Measurements from ENCODE around the gene FHIT.

The FHIT gene

GRCh38 chr3:59913645-59914044 is 1337.6 kb downstream of the FHIT start:
- H3K4me1 Mint-ChIP-seq: peaks cover 11% of the 10 kb centered on the region

DNA sequence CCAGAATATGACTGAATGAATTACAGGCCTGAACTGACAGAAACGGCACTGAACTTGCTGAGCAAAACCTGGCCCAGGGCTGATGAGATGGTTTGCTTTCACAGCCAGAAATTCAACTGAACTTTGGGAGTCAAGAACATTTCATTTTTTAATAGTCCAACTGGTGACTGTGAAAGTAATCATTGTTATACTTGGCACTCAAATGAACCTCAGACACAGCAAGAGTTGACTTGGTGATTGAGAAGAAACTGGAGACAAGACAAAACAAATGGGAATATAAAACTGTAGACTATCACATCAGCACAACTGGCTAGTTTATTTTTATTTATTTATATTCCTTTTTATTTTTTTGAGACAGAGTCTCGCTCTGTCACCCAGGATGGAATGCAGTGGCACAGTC is 1342.6 kb downstream of the FHIT start:
- Mint-ChIP-seq H3K4me3 (no peak overlapping the region), H3K27me3 (no peaks in the 10 kb centered on the region), H3K9me3 (no peaks in the 10 kb centered on the region), H3K27ac (no peak overlapping the region), H3K4me1 (no peaks in the 10 kb centered on the region), H3K36me3 (ENCODE audit: low read depth) (no peaks in the 10 kb centered on the region)
- no peak for DNase-seq
- ATAC-seq: no peak

More at GRCh38 chr3:59913645-59914044, 1337.6 kb downstream of the FHIT start:
- Mint-ChIP-seq H3K4me3 (no peak overlapping the region), H3K36me3 (ENCODE audit: low read depth) (peaks cover 2% of the 10 kb centered on the region), H3K27ac (no peak overlapping the region), H3K9me3 (peaks cover 3% of the 10 kb centered on the region), H3K27me3 (no peaks in the 10 kb centered on the region)
- ATAC-seq: no peak
- DNase-seq: no peak

DNA sequence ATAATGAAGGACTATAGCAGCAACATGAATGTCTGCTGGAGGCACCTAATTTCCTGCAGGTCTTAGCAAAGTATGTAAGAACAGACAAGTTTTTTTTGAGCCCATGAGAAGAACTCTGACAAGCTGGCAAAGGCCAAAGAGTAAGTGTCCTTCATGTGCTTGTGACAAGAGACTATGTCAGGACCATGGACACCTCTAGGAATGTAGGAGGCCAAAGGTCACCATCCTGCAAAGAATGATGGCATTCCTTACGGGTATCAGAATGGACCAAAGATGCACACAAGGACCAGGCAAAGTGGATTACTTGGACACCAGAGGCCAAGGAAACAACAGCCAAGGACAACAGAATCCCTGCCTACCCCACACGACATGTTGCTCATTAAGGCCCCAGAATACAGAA is 1343.0 kb downstream of the FHIT start:
- Mint-ChIP-seq H3K4me1 (no peaks in the 10 kb centered on the region), H3K27ac (no peak overlapping the region), H3K36me3 (ENCODE audit: low read depth) (no peaks in the 10 kb centered on the region), H3K4me3 (no peak overlapping the region), H3K9me3 (no peaks in the 10 kb centered on the region), H3K27me3 (no peaks in the 10 kb centered on the region)
- no peak for DNase-seq
- no peak for ATAC-seq

- no peaks in the 10 kb centered on the region for H3K9me3 Mint-ChIP-seq
- H3K27me3 Mint-ChIP-seq: no peaks in the 10 kb centered on the region
- DNase-seq (no peak), ATAC-seq (no peak)
- no peaks in the 10 kb centered on the region for H3K4me1 Mint-ChIP-seq
- no peak overlapping the region for H3K4me3 Mint-ChIP-seq
- peaks cover 3% of the 10 kb centered on the region for H3K36me3 Mint-ChIP-seq (ENCODE audit: low read depth)
- H3K27ac Mint-ChIP-seq: no peak overlapping the region
These were observed 1347.0 kb downstream of the FHIT start for GRCh38 chr3:59904296-59904695.

- ATAC-seq: no peak
- no peak for DNase-seq
- Mint-ChIP-seq H3K4me3 (no peak overlapping the region), H3K36me3 (ENCODE audit: low read depth) (peaks cover 3% of the 10 kb centered on the region), H3K27me3 (no peaks in the 10 kb centered on the region), H3K4me1 (peaks cover 9% of the 10 kb centered on the region), H3K9me3 (no peaks in the 10 kb centered on the region), H3K27ac (no peak overlapping the region)
These were observed 1352.2 kb downstream of the FHIT start for GRCh38 chr3:59899061-59899460.

DNA sequence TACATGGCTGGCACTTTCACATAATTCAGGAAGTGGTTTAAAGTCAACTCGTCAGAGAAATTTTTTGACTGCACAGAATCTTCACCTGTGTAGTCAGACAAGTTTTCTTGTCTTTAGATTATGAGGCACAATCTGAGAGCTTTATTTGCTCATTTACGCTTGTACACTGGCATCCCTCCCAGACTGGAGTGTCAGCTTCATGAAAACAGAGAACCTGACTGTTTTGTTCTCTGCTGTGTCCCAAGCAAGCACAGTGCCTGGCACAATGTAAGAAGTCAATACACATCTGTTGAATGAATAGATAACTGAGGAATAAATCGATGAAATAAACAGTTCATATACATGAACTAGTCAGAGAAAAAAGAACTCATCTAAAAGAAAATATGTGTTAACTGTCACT is 1355.3 kb downstream of the FHIT start:
- ATAC-seq: no peak

GRCh38 chr3:59894425-59895121 is 1356.7 kb downstream of the FHIT start:
- H3K27me3 Mint-ChIP-seq: no peaks in the 10 kb centered on the region
- H3K4me3 Mint-ChIP-seq: no peak overlapping the region
- H3K27ac Mint-ChIP-seq: no peak overlapping the region
- peaks cover 9% of the 10 kb centered on the region for H3K4me1 Mint-ChIP-seq
- DNase-seq (no peak), ATAC-seq (no peak)
- no peaks in the 10 kb centered on the region for H3K9me3 Mint-ChIP-seq
- H3K36me3 Mint-ChIP-seq (ENCODE audit: low read depth): no peaks in the 10 kb centered on the region

More for the DNA sequence above, 1355.3 kb downstream of the FHIT start:
- Mint-ChIP-seq H3K36me3 (ENCODE audit: low read depth) (no peaks in the 10 kb centered on the region), H3K4me3 (no peak overlapping the region), H3K9me3 (no peaks in the 10 kb centered on the region), H3K27ac (no peak overlapping the region), H3K4me1 (peaks cover 9% of the 10 kb centered on the region), H3K27me3 (no peaks in the 10 kb centered on the region)
- DNase-seq: no peak

GRCh38 chr3:59890639-59891038 is 1360.6 kb downstream of the FHIT start:
- Mint-ChIP-seq H3K4me3 (no peak overlapping the region), H3K27ac (no peak overlapping the region), H3K9me3 (no peaks in the 10 kb centered on the region), H3K4me1 (peaks cover 9% of the 10 kb centered on the region), H3K36me3 (ENCODE audit: low read depth) (no peaks in the 10 kb centered on the region), H3K27me3 (no peaks in the 10 kb centered on the region)
- ATAC-seq: no peak
- DNase-seq: no peak

DNA sequence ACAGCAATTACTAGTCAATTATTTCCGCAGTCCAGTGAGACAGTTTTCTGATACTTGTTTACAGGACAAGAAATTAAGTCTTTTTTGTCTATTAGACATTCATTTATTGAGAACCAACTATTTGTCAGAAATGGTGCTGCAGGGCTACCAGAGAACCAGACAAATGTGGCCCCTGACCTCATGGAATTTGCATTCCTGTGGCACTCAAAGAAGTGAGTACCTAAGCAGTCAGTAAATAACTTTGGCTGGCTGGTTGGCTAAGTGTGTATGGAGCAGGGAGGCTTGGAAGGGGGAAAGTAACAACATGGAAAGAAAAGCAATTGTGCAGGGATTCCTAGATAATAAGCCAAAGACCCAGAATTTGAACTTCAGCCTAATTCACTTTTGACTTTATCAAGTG is 1364.5 kb downstream of the FHIT start:
- Mint-ChIP-seq H3K4me3 (no peak overlapping the region), H3K27ac (no peak overlapping the region), H3K27me3 (no peaks in the 10 kb centered on the region), H3K4me1 (peaks cover 19% of the 10 kb centered on the region), H3K9me3 (peaks cover 5% of the 10 kb centered on the region), H3K36me3 (ENCODE audit: low read depth) (no peaks in the 10 kb centered on the region)
- no peak for ATAC-seq
- no peak for DNase-seq

GRCh38 chr3:59885899-59886400 is 1365.3 kb downstream of the FHIT start:
- H3K4me1 Mint-ChIP-seq: peaks cover 21% of the 10 kb centered on the region

DNA sequence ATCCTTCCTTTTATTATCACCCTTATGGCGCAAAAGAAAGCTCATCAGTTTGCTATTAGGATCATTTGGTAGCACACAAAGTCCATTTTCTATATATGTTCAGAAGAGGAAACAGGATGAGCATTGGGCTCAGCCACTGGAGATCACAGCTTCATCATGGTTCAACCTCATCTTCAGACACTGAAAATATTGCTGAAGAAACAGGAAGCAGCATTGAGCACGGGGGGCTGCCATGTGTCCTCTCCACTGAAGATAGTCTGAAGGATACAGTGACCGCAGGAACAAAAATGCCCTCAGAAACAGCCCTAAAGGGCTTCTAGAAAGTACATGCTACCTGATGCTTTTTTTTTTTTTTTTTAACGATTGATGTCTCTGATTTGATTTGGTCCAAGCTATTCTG is 1366.2 kb downstream of the FHIT start:
- DNase-seq (no peak), ATAC-seq (no peak)
- Mint-ChIP-seq H3K36me3 (ENCODE audit: low read depth) (no peaks in the 10 kb centered on the region), H3K9me3 (peaks cover 5% of the 10 kb centered on the region), H3K27me3 (no peaks in the 10 kb centered on the region), H3K4me3 (no peak overlapping the region), H3K4me1 (peaks cover 24% of the 10 kb centered on the region), H3K27ac (peak overlapping the region; percentile 29)

More at GRCh38 chr3:59885899-59886400, 1365.3 kb downstream of the FHIT start:
- no peak for ATAC-seq
- no peak for DNase-seq
- no peaks in the 10 kb centered on the region for H3K36me3 Mint-ChIP-seq (ENCODE audit: low read depth)
- H3K4me3 Mint-ChIP-seq: no peak overlapping the region
- peaks cover 5% of the 10 kb centered on the region for H3K9me3 Mint-ChIP-seq
- H3K27me3 Mint-ChIP-seq: no peaks in the 10 kb centered on the region
- no peak overlapping the region for H3K27ac Mint-ChIP-seq

DNA sequence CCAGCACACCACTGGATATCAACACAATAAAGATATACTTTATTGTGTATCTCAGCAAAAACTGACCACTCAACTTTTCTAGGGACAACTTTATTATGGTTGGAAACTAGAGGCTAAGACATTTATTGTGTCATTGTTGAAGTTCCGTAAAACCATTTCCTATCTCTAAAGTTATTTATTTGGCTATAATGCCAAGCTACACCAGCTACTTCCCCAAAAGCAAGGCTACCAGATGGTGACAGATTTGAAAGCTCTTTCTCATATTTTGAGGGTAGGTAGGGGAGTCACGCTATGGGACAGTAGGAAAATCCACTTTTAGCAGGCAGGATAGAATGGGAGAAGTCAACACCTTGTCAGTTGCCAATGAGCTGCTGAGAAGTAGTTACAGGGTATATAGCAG is 1366.8 kb downstream of the FHIT start:
- no peaks in the 10 kb centered on the region for H3K36me3 Mint-ChIP-seq (ENCODE audit: low read depth)
- no peak overlapping the region for H3K4me3 Mint-ChIP-seq
- H3K9me3 Mint-ChIP-seq: peaks cover 5% of the 10 kb centered on the region
- no peaks in the 10 kb centered on the region for H3K27me3 Mint-ChIP-seq
- peaks cover 24% of the 10 kb centered on the region for H3K4me1 Mint-ChIP-seq
- DNase-seq (no peak), ATAC-seq (no peak)
- no peak overlapping the region for H3K27ac Mint-ChIP-seq

GRCh38 chr3:59882746-59883145 is 1368.5 kb downstream of the FHIT start:
- Mint-ChIP-seq H3K9me3 (peaks cover 5% of the 10 kb centered on the region), H3K4me1 (peaks cover 34% of the 10 kb centered on the region), H3K27ac (no peak overlapping the region), H3K36me3 (ENCODE audit: low read depth) (no peaks in the 10 kb centered on the region), H3K4me3 (no peak overlapping the region), H3K27me3 (no peaks in the 10 kb centered on the region)
- ATAC-seq (no peak), DNase-seq (no peak)

DNA sequence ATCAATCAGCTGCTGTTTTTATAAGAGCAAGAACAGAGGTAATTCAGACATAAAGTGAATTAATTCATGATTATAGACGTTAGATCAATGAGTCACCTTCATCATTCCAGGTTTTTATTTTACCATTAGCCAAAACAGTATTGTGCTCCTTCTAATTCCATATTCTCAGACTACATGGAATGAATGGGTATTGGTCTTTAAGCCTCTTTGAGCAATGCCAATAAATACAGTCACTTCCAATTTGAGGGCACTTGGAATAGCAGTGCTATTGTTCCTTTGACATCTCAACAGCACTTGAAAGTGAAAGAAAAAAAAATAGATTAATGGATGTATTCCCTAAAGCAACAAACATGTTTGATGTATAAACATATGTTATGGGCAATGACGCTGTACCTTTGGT is 1370.5 kb downstream of the FHIT start:
- H3K4me1 Mint-ChIP-seq: peaks cover 29% of the 10 kb centered on the region
- H3K9me3 Mint-ChIP-seq: peaks cover 5% of the 10 kb centered on the region
- H3K36me3 Mint-ChIP-seq (ENCODE audit: low read depth): no peaks in the 10 kb centered on the region
- DNase-seq (no peak), ATAC-seq (no peak)
- H3K27ac Mint-ChIP-seq: no peak overlapping the region
- no peak overlapping the region for H3K4me3 Mint-ChIP-seq
- H3K27me3 Mint-ChIP-seq: no peaks in the 10 kb centered on the region

DNA sequence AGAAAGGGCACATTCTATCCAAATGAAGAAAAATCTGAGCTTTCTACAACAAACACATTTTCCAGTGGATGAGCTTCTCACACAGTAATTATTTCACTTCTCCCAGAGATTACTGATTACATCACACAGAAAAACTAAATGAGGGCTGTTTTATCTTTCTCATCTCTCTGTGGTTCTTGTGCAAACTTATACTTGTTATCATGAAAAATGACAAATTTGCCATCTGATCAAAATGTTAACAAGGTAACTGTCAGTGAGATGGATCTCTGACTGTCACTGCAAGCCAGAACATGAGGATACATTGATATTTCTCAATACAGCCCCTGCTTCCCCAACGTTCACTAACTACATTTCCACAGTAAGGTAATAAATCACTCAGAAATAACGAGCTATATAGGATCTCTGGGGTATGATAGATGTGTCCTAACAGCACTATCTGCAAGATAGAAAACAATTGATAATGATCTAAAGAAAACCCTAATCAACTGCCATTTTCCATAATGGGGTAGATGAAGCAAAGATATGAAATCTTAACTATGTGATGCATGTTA is 1372.1 kb downstream of the FHIT start:
- Mint-ChIP-seq H3K27ac (no peak overlapping the region), H3K4me1 (peaks cover 14% of the 10 kb centered on the region), H3K4me3 (no peak overlapping the region), H3K9me3 (peaks cover 5% of the 10 kb centered on the region), H3K36me3 (ENCODE audit: low read depth) (no peaks in the 10 kb centered on the region), H3K27me3 (no peaks in the 10 kb centered on the region)
- no peak for ATAC-seq
- DNase-seq: no peak
